Activated naive CD4-positive, alpha-beta T cell treated with anti-CD3 and anti-CD28 coated beads, Interleukin-2, amount 50 U/mL, for 24 hours (primary cell): Measurements from ENCODE around the gene UBE2J2.

Source experiments
- H3K27ac Mint-ChIP-seq: one replicate; pipeline ENCODE4 v1.8.0; 2021; ENCODE audit warnings: mild to moderate bottlenecking, mixed read lengths
- H3K27me3 Mint-ChIP-seq: one replicate; pipeline ENCODE4 v1.8.0; 2021; ENCODE audit warnings: mixed read lengths
- H3K36me3 Mint-ChIP-seq: one replicate; pipeline ENCODE4 v1.8.0; 2021; ENCODE audit warnings: mixed read lengths
- H3K4me1 Mint-ChIP-seq: one replicate; pipeline ENCODE4 v1.8.0; 2021; ENCODE audit warnings: mixed read lengths
- H3K4me3 Mint-ChIP-seq: one replicate; pipeline ENCODE4 v1.8.0; 2021; ENCODE audit warnings: mild to moderate bottlenecking, mixed read lengths
- H3K9me3 Mint-ChIP-seq: one replicate; pipeline ENCODE4 v1.8.0; 2021; ENCODE audit warnings: mixed read lengths

Gene UBE2J2

DNA sequence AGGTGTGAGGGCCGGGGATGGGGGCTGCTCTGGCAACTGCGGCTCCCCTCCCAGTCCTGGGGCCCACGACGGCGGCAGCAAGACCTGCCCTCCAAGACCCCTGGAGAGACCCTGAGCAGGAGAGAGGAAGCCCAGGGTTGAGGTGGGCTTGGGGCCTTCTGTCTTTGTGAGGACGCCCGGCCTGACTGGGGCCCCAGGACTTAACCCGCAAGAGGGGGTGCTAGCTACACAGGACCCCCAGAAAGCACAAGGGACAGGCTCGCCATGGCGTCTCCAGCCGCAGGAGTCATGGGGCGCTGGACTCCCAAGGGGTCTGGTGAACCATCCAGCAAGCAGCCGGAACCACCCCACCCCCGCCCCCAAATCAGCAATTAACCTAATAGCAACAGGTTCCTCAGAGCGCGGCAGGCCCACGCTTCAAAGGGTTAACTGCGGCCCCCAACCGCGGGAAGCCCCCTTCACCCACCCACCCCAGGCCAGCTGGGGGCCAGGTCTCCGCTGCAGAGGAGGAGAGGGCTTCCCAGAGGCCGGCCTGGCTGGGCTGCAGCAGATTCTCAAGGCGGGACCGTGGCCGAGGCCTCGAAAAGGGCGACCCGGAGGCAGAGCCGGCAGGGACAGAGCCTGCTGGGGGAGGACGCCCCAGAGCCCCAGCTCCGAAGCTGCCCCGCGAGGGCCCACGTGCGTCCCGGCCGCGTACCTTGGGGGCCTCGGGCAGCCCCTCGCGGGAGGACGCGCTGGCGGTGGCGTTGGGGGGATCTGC lies 27.7 kb downstream of the UBE2J2 start:
- no peaks in the 10 kb centered on the region for H3K27me3 Mint-ChIP-seq
- H3K4me3 Mint-ChIP-seq, result no peak overlapping the region
- H3K4me1 Mint-ChIP-seq, result peaks cover 14% of the 10 kb centered on the region
- H3K9me3 Mint-ChIP-seq, result no peaks in the 10 kb centered on the region
- no peak overlapping the region for H3K27ac Mint-ChIP-seq
- H3K36me3 Mint-ChIP-seq, result no peaks in the 10 kb centered on the region

DNA sequence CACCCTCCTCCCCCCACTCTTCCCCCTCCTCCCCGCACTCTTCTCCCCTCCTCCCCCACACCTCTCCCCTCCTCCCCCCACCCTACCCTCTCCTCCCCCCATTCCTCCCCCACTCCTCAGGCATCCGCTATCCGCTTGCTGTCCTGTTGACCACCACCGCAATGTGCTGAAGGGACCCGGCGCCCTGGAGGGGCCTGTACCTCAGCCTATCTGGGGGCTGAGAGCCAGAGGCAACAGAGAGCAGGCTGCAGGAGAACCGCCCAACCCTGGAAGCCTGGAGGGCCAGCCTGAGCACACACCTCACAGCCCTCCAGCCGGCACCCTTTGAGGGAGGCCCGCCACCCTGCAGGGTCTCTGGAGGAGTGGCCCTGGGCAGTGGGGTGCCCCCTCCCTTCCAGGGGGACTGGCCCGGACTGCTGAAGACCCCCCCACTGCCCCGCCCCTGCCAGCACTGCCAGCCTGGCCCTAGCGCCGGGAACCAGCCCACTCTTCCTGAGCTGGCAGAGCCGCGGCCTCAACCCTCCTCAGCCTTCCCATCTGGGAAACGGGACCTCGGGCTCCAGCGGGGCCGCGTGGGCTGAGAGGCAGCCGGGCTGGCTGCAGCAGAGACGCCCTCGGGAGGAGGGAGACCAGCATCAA lies 28.4 kb downstream of the UBE2J2 start:
- Mint-ChIP-seq H3K4me3 (no peak overlapping the region), H3K27me3 (no peaks in the 10 kb centered on the region), H3K9me3 (no peaks in the 10 kb centered on the region), H3K27ac (no peak overlapping the region), H3K36me3 (no peaks in the 10 kb centered on the region), H3K4me1 (peaks cover 8% of the 10 kb centered on the region)

DNA sequence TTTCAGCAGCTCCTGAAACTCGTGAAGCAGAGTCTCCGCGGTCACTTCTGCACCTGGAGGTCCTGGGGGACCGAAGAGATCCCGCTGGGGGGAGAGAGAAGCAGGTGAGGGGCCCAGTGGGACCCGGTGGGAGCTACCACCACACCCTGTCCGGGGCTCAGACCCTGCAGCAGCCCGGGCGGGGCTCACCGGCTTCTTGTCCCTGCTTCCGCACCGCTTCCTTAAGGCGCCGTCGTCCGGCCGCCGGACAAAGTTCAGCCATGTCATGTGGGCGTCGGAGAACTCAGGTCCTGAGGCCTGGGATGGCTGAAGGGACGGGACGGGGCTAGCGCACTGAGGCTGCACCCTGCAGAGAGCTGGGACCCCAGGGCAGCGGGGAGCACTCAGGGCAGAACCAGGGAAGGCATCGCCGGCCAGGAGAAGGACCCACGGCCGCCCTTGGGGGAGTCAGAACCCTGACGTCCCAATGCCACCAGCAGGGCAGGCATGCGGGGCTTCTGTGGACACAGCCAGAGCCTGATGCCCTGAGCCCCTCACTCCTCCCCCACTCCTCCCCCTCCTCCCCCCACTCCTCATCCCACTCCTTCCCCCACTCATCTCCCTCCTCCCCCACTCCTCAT lies 29.4 kb downstream of the UBE2J2 start:
- no peaks in the 10 kb centered on the region for H3K27me3 Mint-ChIP-seq
- H3K4me1 Mint-ChIP-seq, result no peaks in the 10 kb centered on the region
- no peaks in the 10 kb centered on the region for H3K9me3 Mint-ChIP-seq
- H3K36me3 Mint-ChIP-seq, result no peaks in the 10 kb centered on the region
- no peak overlapping the region for H3K4me3 Mint-ChIP-seq
- H3K27ac Mint-ChIP-seq, result no peak overlapping the region

DNA sequence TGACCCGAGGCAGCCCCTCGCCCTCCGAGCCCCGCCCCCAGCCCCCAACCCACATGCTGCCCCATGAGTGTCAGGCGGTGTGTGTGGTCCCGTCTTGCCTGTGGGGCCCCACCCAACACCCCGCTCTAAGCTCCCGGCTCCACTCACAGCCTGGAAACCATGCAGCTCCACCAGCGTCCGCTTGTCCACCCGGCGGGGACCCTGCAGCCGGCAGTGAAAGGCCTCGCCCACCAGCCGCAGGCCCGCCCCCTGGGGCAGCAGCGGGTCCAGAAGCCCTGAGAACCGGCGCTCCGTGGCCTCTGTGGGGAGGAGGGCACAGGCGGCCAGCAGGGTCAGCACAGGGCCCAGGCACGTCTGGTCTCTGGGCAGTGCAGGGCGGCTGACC lies 29.9 kb downstream of the UBE2J2 start:
- Mint-ChIP-seq H3K4me1 (no peaks in the 10 kb centered on the region), H3K9me3 (no peaks in the 10 kb centered on the region), H3K36me3 (no peaks in the 10 kb centered on the region), H3K27me3 (no peaks in the 10 kb centered on the region), H3K4me3 (no peak overlapping the region), H3K27ac (no peak overlapping the region)

DNA sequence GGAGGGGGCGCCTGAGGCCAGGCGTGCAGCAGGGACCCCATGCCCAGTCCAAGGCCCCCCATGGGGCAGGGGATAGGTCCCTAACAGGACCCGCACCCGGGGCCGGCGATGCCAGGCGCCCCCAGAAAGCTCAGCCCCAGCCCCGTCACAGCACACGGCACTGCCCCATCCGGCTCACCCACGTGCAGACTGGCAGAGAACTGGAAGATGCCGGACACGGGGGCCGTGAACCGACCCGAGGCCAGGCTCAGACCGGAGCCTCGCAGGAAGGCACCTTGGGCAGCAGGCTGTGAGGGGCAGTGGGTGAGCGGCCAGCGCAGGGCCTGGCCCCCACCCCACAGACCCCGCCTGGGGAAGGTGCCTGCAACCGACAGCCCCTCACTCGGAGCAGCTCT lies 30.4 kb downstream of the UBE2J2 start:
- H3K27ac Mint-ChIP-seq, result no peak overlapping the region
- no peaks in the 10 kb centered on the region for H3K36me3 Mint-ChIP-seq
- H3K4me3 Mint-ChIP-seq, result no peak overlapping the region
- no peaks in the 10 kb centered on the region for H3K27me3 Mint-ChIP-seq
- H3K4me1 Mint-ChIP-seq, result no peaks in the 10 kb centered on the region
- H3K9me3 Mint-ChIP-seq, result no peaks in the 10 kb centered on the region

DNA sequence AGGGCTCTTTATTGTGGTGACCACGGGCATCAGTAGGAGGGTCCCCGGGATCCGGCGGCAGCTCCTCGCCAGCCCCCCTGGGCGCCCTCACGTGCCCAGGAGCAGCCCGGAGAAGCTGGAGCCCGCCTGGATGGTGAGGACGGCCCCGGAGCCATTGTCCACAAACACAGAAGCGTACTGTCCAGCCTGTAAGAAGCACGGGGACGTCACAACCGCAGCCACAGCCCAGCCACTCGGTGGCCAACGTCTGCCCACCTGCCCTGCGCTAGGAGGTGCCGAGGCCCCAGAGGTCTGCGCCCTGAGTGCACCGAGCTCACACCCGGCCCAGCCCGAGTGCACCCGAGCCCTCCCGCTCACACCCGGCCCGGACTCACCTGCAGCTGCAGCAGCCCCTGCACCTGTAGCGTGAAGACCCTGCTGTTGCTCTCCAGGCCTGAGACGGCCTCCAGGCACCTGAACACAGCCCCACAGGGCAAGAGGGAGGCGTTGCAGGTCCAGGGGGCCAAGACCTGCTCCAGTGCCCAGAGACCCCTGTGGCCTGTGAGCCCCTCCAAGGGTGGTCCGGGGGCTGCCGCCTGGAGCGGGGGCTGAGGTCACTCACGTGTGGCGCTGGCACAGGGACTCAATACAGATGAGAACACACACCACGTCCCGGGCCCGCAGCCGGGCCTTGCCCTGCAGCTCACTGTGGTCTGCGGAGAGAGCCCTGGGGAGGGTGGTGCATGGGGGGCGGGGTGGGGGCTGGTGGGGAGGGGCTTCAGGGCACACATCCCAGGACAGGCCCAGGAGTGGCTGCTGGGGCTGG lies 31.0 kb downstream of the UBE2J2 start:
- no peak overlapping the region for H3K4me3 Mint-ChIP-seq
- no peaks in the 10 kb centered on the region for H3K9me3 Mint-ChIP-seq
- no peaks in the 10 kb centered on the region for H3K36me3 Mint-ChIP-seq
- H3K4me1 Mint-ChIP-seq, result no peaks in the 10 kb centered on the region
- H3K27me3 Mint-ChIP-seq, result no peaks in the 10 kb centered on the region
- no peak overlapping the region for H3K27ac Mint-ChIP-seq

DNA sequence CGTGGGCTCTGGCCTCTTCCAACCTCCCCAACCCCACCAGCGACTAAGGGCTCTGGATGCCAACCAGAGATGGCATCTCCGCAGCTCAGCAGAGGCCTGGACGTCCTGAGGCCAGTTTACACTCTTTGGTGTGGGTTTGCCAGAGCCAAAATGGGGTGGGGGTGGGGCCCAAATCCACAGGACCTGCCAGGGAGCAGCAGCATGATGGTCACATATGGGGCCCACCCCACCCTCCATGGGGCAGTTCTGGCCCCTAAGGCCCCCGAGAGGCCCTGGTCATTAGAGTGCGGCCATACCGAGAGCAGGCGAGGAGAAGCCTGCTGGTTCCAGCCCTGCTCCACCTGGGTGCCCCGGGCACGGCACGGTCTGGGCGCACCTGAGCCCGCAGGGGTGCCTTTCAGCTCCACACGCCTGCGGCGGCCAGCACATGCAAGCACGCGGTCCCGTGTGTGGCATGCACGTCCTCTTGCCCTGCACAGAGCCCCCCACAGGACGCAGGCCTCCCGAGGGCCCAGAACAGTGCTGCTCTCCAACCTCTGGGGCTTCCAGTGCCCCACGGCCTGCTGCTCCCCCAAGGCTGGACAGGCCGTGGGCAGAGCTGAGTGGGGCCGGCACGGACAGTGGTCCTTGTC lies 31.9 kb downstream of the UBE2J2 start:
- no peaks in the 10 kb centered on the region for H3K4me1 Mint-ChIP-seq
- H3K27ac Mint-ChIP-seq, result no peak overlapping the region
- no peaks in the 10 kb centered on the region for H3K27me3 Mint-ChIP-seq

DNA sequence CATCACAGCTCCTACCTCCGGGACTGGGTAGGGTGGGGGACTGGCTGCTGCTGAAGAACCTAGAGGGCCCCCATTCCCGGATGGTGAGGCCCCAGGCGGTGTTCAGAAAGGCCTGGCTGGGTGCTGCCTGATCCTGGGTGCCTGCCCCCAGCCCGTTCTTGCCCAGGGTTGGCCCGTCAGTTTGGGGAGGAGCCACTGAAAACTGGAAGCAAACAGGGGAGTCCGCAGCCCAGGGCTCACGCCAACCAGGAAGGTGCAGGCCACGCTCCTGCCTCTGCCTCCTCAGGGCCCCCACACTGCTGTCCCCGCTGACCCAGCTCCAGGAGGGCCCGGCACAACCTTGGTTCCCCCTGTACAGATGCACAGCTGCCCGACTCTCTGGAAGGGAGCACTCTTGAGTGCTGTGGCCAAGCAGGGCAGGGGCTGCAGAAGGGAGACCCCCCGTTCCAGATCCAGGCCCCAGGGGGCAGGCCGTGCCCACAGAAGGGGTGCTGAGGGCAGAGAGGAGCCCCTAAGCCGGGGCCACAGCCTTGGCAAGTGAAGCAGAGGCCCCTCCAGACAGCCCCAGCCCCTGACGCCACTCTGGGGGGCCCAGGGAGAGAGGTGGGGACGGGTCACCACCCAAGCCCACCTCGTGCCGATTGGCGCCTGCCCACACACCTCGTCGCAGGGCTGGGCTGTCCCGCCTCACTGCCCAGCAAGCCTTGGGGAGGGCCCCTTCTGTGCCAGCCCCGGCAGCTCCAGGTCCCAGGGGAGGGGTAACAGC lies 32.6 kb downstream of the UBE2J2 start:
- H3K36me3 Mint-ChIP-seq, result no peaks in the 10 kb centered on the region
- H3K27me3 Mint-ChIP-seq, result no peaks in the 10 kb centered on the region
- no peak overlapping the region for H3K27ac Mint-ChIP-seq
- H3K4me1 Mint-ChIP-seq, result no peaks in the 10 kb centered on the region
- no peak overlapping the region for H3K4me3 Mint-ChIP-seq
- H3K9me3 Mint-ChIP-seq, result no peaks in the 10 kb centered on the region

More for the DNA sequence above, 31.9 kb downstream of the UBE2J2 start:
- H3K4me3 Mint-ChIP-seq, result no peak overlapping the region
- no peaks in the 10 kb centered on the region for H3K9me3 Mint-ChIP-seq
- H3K36me3 Mint-ChIP-seq, result no peaks in the 10 kb centered on the region

DNA sequence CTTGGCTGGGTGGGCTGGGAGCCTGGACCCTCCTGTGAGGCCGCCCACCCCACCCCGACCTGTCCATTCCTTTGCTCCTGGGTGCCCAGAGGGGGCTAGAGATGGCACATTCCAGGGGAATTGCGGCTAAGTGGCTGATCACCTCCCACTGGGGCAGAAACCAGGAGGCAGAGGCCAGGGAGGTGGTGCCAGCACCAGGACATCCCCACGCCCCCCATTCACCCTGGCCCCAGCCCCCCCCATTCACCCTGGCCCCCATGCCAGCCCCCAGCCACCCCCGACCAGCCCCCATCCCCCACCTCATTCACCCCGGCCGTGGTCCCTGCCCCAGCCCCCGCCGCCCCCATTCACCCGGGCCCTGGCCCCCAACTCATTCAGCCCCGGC lies 33.3 kb downstream of the UBE2J2 start:
- H3K27me3 Mint-ChIP-seq, result no peaks in the 10 kb centered on the region
- H3K4me1 Mint-ChIP-seq, result no peaks in the 10 kb centered on the region
- H3K36me3 Mint-ChIP-seq, result no peaks in the 10 kb centered on the region
- H3K9me3 Mint-ChIP-seq, result no peaks in the 10 kb centered on the region
- H3K4me3 Mint-ChIP-seq, result no peak overlapping the region
- H3K27ac Mint-ChIP-seq, result no peak overlapping the region

DNA sequence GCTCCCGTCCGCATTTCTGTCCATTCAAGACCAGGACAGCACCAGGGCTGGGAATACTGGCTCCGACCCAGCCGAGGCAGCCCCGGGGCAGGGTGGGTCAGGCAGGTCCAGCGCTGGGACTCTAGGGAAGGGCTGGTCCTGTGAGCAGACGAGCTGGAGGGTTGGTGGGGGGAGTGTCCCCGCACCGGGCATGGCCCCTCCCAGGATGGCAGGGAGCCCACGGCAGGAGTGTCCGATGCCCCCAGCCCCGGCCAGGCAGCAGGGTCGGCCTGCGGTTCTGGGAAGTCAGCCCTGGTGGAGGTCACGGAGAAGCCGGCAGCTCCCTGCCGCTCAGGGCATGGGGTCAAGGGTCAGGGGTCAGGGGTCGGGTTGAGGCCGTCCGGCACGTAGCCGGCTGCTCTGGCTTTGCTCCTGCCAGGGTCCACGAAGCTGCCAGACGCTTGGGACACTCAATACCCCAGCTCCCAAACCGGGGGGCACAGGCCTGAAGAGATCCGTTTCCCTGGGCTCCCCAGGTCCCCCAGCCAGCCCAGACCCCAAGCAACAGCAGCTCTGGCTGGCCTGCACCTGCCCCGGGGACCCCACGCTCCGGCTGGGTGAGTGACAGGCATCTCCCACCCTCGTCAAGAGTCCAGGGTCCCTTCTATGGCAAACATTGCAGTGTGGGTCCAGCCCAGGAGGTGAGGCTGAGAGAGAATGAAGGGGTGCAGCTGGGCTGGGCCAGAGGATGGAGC lies 33.9 kb downstream of the UBE2J2 start:
- peaks cover under 1% of the 10 kb centered on the region for H3K4me1 Mint-ChIP-seq
- no peaks in the 10 kb centered on the region for H3K27me3 Mint-ChIP-seq
- H3K27ac Mint-ChIP-seq, result no peak overlapping the region
- H3K4me3 Mint-ChIP-seq, result no peak overlapping the region
- H3K9me3 Mint-ChIP-seq, result no peaks in the 10 kb centered on the region
- no peaks in the 10 kb centered on the region for H3K36me3 Mint-ChIP-seq

DNA sequence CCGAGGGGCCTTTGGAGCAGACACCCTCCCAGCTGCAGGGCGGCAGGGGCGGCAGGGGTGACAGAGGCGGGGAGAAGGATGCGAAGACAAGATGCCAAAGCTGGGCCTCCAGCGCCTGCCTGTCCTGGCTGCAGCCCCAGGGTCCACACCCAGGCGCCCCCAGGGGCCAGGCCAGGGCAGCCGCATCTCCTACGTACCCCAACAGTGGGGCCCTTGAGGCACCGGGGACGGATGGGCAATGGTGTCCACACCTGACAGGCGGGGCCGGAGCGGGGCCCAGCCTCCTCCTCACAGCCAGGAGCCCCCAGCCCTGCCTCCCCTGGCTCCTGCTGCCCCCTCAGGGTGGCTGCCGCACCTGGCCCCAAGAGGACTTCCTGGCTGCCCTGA lies 34.4 kb downstream of the UBE2J2 start:
- Mint-ChIP-seq H3K4me3 (no peak overlapping the region), H3K27ac (no peak overlapping the region), H3K4me1 (peaks cover 6% of the 10 kb centered on the region), H3K9me3 (no peaks in the 10 kb centered on the region), H3K36me3 (no peaks in the 10 kb centered on the region), H3K27me3 (no peaks in the 10 kb centered on the region)

DNA sequence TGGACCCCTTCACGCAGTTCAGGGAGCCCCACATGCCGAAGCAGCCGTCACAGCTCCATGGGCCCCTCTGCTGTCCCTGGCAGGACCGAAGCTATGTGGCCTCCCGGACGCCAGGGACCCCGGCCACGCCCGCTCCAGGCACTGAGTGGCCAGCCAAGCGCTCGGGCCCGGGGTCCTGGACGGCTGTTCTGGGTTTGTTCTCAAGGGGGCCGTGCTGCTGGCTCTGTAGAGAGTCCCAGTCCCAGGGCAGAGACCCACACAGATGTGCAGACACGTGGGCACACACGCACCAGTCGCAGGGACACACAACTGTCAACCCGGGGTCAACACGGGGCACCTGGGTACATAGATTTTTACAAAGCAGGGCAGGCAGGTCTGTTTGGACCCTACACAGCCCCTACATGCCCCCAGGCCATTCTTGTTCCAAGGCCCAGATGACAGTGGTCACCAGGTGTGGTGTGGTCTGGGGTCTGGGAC lies 34.9 kb downstream of the UBE2J2 start:
- Mint-ChIP-seq H3K27ac (no peak overlapping the region), H3K36me3 (peaks cover 2% of the 10 kb centered on the region), H3K4me3 (no peak overlapping the region), H3K27me3 (no peaks in the 10 kb centered on the region), H3K4me1 (peaks cover 10% of the 10 kb centered on the region), H3K9me3 (no peaks in the 10 kb centered on the region)

DNA sequence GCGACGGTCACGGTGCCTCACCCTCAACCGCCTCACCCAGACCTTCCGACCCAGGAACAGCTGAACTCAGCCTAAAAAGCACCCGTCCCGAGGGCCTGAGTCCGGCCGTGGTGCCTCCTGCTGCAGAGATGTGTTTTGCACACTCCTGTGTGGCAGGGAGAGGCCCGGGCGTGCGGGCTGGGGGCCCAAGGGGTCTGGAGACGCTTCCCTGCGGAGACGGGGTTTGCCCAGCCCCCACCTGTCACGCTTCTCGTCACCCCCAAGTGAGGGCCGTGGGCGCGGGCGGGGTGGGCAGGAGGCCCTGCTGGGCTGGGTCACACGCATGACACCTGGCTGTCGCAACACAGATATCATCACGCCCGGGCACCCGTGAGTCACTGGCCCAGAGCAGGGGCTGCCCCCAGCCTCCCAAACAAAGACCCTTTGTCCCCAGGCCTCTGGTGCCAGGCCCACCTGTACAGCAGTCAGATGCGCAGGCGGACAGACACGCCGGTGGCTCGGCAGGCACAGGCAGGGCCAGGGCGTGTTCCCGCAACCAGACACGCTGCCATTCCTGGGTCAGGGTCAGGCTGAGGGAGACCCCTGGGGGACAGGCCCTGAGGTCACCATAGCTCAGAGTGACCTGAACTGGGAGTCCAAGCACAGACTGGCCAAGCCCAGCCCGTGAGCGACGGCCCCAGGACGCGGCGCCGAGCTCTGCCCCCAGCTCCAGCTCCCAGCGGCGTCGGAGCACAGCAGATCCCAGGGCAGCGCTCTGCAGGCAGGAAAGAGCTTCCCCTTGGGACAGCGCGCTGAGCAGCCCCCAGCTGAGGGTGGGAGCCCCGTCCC lies 35.6 kb downstream of the UBE2J2 start:
- Mint-ChIP-seq H3K27ac (no peak overlapping the region), H3K9me3 (no peaks in the 10 kb centered on the region), H3K36me3 (peaks cover 5% of the 10 kb centered on the region), H3K4me1 (peaks cover 16% of the 10 kb centered on the region), H3K4me3 (no peak overlapping the region), H3K27me3 (no peaks in the 10 kb centered on the region)
